Epithelial cell of esophagus (primary cell): Measurements from ENCODE around the gene SH2D3C.

Source experiments
- DNase-seq: peaks from one replicate; pipeline ENCODE4 v3.0.0; 2010; ENCODE audit warnings: low read depth
- H3K4me3 ChIP-seq: 2 replicates; pipeline ENCODE4 v1.5.1; 2011; ENCODE audit warnings: mild to moderate bottlenecking, low read length, control low read depth
- TF ChIP-seq, protein P1 (sequence below): IDR thresholded peaks from 2 replicates; pipeline ENCODE4 v1.5.1; 2011; ENCODE audit warnings: low read depth, mild to moderate bottlenecking, low read length, control low read depth, inconsistent platforms; ENCODE audit not compliant: insufficient read depth; ENCODE audit errors: missing control alignments

Gene SH2D3C

DNA sequence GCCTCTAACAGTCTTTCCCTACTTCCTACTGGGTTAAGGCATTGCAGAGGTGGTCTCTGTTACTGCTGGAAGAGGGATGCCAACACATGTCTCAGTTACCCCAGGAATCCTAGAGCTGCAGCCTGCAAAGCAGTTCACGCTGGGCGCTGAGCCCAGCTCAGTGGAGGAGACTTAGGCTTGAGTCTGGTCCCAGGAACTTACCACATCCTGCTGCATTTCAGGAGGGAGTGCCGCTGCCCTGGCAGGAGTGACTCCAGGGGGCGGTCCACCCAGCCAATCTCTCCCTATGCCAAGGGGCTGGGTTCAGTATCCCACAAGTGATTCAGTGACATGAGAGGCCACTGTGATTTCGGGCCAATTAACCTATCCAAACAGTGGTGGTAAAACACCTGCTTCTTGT lies 55.0 kb downstream of the SH2D3C start:
- TF ChIP-seq, protein P1, sequence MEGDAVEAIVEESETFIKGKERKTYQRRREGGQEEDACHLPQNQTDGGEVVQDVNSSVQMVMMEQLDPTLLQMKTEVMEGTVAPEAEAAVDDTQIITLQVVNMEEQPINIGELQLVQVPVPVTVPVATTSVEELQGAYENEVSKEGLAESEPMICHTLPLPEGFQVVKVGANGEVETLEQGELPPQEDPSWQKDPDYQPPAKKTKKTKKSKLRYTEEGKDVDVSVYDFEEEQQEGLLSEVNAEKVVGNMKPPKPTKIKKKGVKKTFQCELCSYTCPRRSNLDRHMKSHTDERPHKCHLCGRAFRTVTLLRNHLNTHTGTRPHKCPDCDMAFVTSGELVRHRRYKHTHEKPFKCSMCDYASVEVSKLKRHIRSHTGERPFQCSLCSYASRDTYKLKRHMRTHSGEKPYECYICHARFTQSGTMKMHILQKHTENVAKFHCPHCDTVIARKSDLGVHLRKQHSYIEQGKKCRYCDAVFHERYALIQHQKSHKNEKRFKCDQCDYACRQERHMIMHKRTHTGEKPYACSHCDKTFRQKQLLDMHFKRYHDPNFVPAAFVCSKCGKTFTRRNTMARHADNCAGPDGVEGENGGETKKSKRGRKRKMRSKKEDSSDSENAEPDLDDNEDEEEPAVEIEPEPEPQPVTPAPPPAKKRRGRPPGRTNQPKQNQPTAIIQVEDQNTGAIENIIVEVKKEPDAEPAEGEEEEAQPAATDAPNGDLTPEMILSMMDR, result no peak
- no peak overlapping the region for H3K4me3 ChIP-seq
- no peak for DNase-seq

DNA sequence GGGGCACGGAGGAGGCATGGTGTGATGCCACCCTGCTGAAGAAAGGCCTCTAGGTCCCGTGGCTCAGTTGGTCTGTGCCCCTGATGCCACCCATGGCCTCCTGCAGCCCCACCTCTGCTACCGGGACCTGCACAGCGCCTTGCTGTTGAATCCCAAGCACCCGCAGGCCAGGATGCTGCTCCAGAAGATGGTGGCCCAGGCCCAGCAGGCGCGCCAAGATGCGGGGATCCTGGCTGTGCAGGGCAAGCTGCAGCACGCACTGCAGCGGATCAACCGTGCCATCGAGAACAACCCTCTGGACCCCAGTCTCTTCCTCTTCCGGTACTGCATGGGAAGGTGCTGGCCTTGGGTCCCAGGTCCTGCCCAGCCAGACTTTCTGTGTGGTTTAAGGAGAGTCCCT lies 55.5 kb downstream of the SH2D3C start:
- no peak overlapping the region for H3K4me3 ChIP-seq
- TF ChIP-seq, protein P1, result no peak
- no peak for DNase-seq

GRCh38 chr9:127722055-127722745 lies 56.3 kb downstream of the SH2D3C start:
- no peak for DNase-seq
- no peak overlapping the region for H3K4me3 ChIP-seq
- TF ChIP-seq, protein P1, result no peak

- peak; percentile 79 for DNase-seq
- H3K4me3 ChIP-seq, result no peak overlapping the region
- TF ChIP-seq, protein P1, result peak; percentile 3
Observed at GRCh38 chr9:127721391-127721821, 57.1 kb downstream of the SH2D3C start.

- no peak for DNase-seq
- TF ChIP-seq, protein P1, result no peak
- no peak overlapping the region for H3K4me3 ChIP-seq
Observed at GRCh38 chr9:127720865-127721227, 57.6 kb downstream of the SH2D3C start.

- DNase-seq, result no peak
- H3K4me3 ChIP-seq, result no peak overlapping the region
- TF ChIP-seq, protein P1, result no peak
Observed at GRCh38 chr9:127720031-127720864, 58.2 kb downstream of the SH2D3C start.
